ENCODE data around the gene NKX1-2. TPM values are rescaled to one million over a fixed set of nuclear protein-coding genes. Genes with fewer than 3 reads are reported as not detected.

Gene NKX1-2
- polyA plus RNA-seq, 1 of the 3 experiments (the other 2 are of a cell fraction): not detected

- Histone ChIP-seq H3F3A (replicated peaks; ENCODE audit: insufficient read depth) (no peaks in the 10 kb centered on the region), H3K4me1 (ENCODE audit: control insufficient read depth in 1 of 2, insufficient read depth in 2 of 2, low read depth in 1 of 2, low read length in 1 of 2) (no peaks in the 10 kb centered on the region), H3K9me2 (no peaks in the 10 kb centered on the region), H3K9ac (no peak overlapping the region), H3K27me3 (ENCODE audit: insufficient read depth) (peaks cover 19% of the 10 kb centered on the region; the same call in 1 of the 2 replicates), H3K4me2 (no peak overlapping the region), H3K27ac (ENCODE audit: low read depth in 2 of 2, low read length in 1 of 2) (no peak overlapping the region), H3K4me3 (ENCODE audit: low read depth in 2 of 2, low read length in 1 of 2) (no peak overlapping the region), H3K79me2 (ENCODE audit: insufficient read depth) (no peaks in the 10 kb centered on the region), H3K36me3 (replicated peaks in 1 of 2; ENCODE audit: control insufficient read depth in 1 of 2, insufficient read depth in 2 of 2, low read length in 1 of 2) (no peaks in the 10 kb centered on the region), H4K20me1 (ENCODE audit: insufficient read depth) (no peaks in the 10 kb centered on the region), H2AFZ (ENCODE audit: low read depth) (no peak overlapping the region), H3K9me3 (no peaks in the 10 kb centered on the region)
- ChIA-PET POLR2A (no interaction called here), CTCF (interaction anchor here (0.6 to 1.5 kb wide), 3 partner anchors 9 to 437 kb away, joined by 3 to 4 read pairs (median 3); partner anchors contain the start of gene OAT)
- DNase-seq: no peak
- TF ChIP-seq PBX3 (IDR thresholded peaks at IDR 0.05) (no peak), FOXJ3 (CRISPR knock-in tag; IDR thresholded peaks at IDR 0.05) (no peak), MEF2A (IDR thresholded peaks at IDR 0.05; ENCODE audit: borderline replicate concordance, low read depth) (no peak), USF1 (IDR thresholded peaks at IDR 0.05; ENCODE audit: borderline replicate concordance, low read depth) (no peak), MXI1 (IDR thresholded peaks at IDR 0.05; ENCODE audit: low read depth, low read length) (no peak), ELF1 (IDR thresholded peaks at IDR 0.05) (no peak), RAD21 (IDR thresholded peaks at IDR 0.05; ENCODE audit: low read length) (no peak), TEAD4 (IDR thresholded peaks at IDR 0.05; ENCODE audit: borderline replicate concordance, insufficient read depth) (no peak), POLR2AphosphoS5 (IDR thresholded peaks at IDR 0.05; ENCODE audit: low read depth, low read length) (no peak), EP300 (IDR thresholded peaks at IDR 0.05; ENCODE audit: borderline replicate concordance in 1 of 2, low read depth in 1 of 2, low read length in 1 of 2) (no peak), RXRA (IDR thresholded peaks at IDR 0.05; ENCODE audit: borderline replicate concordance, low read depth) (no peak), GABPA (IDR thresholded peaks at IDR 0.05; ENCODE audit: low read depth) (no peak), SMC3 (IDR thresholded peaks at IDR 0.05; ENCODE audit: low read depth, low read length) (no peak), NFIC (IDR thresholded peaks at IDR 0.05; ENCODE audit: borderline replicate concordance) (no peak), SIN3A (IDR thresholded peaks at IDR 0.05; ENCODE audit: borderline replicate concordance, low read depth, low read length) (no peak), GATA2 (CRISPR knock-in tag; IDR thresholded peaks at IDR 0.05) (no peak), CHD2 (IDR thresholded peaks at IDR 0.05; ENCODE audit: low read length, partially characterized antibody) (no peak)
- TF ChIP-seq, protein P1, sequence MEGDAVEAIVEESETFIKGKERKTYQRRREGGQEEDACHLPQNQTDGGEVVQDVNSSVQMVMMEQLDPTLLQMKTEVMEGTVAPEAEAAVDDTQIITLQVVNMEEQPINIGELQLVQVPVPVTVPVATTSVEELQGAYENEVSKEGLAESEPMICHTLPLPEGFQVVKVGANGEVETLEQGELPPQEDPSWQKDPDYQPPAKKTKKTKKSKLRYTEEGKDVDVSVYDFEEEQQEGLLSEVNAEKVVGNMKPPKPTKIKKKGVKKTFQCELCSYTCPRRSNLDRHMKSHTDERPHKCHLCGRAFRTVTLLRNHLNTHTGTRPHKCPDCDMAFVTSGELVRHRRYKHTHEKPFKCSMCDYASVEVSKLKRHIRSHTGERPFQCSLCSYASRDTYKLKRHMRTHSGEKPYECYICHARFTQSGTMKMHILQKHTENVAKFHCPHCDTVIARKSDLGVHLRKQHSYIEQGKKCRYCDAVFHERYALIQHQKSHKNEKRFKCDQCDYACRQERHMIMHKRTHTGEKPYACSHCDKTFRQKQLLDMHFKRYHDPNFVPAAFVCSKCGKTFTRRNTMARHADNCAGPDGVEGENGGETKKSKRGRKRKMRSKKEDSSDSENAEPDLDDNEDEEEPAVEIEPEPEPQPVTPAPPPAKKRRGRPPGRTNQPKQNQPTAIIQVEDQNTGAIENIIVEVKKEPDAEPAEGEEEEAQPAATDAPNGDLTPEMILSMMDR (IDR thresholded peaks at IDR 0.05): no peak
- TF ChIP-seq, protein P2, sequence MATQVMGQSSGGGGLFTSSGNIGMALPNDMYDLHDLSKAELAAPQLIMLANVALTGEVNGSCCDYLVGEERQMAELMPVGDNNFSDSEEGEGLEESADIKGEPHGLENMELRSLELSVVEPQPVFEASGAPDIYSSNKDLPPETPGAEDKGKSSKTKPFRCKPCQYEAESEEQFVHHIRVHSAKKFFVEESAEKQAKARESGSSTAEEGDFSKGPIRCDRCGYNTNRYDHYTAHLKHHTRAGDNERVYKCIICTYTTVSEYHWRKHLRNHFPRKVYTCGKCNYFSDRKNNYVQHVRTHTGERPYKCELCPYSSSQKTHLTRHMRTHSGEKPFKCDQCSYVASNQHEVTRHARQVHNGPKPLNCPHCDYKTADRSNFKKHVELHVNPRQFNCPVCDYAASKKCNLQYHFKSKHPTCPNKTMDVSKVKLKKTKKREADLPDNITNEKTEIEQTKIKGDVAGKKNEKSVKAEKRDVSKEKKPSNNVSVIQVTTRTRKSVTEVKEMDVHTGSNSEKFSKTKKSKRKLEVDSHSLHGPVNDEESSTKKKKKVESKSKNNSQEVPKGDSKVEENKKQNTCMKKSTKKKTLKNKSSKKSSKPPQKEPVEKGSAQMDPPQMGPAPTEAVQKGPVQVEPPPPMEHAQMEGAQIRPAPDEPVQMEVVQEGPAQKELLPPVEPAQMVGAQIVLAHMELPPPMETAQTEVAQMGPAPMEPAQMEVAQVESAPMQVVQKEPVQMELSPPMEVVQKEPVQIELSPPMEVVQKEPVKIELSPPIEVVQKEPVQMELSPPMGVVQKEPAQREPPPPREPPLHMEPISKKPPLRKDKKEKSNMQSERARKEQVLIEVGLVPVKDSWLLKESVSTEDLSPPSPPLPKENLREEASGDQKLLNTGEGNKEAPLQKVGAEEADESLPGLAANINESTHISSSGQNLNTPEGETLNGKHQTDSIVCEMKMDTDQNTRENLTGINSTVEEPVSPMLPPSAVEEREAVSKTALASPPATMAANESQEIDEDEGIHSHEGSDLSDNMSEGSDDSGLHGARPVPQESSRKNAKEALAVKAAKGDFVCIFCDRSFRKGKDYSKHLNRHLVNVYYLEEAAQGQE (IDR thresholded peaks at IDR 0.05; ENCODE audit: low read depth, low read length): no peak
- TF ChIP-seq, protein P3, sequence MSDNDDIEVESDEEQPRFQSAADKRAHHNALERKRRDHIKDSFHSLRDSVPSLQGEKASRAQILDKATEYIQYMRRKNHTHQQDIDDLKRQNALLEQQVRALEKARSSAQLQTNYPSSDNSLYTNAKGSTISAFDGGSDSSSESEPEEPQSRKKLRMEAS (IDR thresholded peaks at IDR 0.05; ENCODE audit: low read depth): no peak
- WGBS (ENCODE audit: low lambda C conversion rate): 59% methylated on average over 3 of the region's 3 CpGs
These were observed 16.4 kb downstream of the NKX1-2 start for GRCh38 chr10:124433461-124433860.

Measured in SK-N-SH (cell line).